Thymus (tissue), 11 donors: ENCODE measurements around the gene PARP8. TPM values are rescaled to one million over a fixed set of nuclear protein-coding genes. Genes with fewer than 3 reads are reported as not detected.
A peak's percentile ranks its signal among the peaks of the same experiment; 100 is the strongest.
"Not testable (repeated sequence)": the region's sequence is repeated elsewhere in the genome, so short reads cannot be mapped to it uniquely, and the experiment has no call there.

Experiments
- DNase-seq, 9 donors: peaks; one replicate each; pipeline ENCODE4 v3.0.0-alpha.2; 2013; ENCODE audit warnings: low spot score in 9 of 9, low read depth in 6 of 9, missing footprints in 1 of 9
- H3K27ac ChIP-seq, 2 donors: one replicate each; pipeline ENCODE4 v1.5.1; 2013; ENCODE audit warnings: control low read depth in 1 of 2, low read depth in 1 of 2, low read length in 1 of 2, mild to moderate bottlenecking in 1 of 2, moderate library complexity in 1 of 2
- H3K27me3 ChIP-seq, 2 donors: one replicate each; pipeline ENCODE4 v1.5.1; 2013; ENCODE audit warnings: low read length in 1 of 2; ENCODE audit not compliant: control insufficient read depth in 2 of 2, insufficient read depth in 1 of 2
- H3K36me3 ChIP-seq, 2 donors: one replicate each; pipeline ENCODE4 v1.5.1; 2013; ENCODE audit warnings: low read length in 1 of 2, mild to moderate bottlenecking in 1 of 2, moderate library complexity in 1 of 2; ENCODE audit not compliant: control insufficient read depth in 2 of 2, insufficient read depth in 2 of 2
- H3K4me1 ChIP-seq, 2 donors: one replicate each; pipeline ENCODE4 v1.5.1; 2013; ENCODE audit warnings: low read length in 2 of 2; ENCODE audit not compliant: control insufficient read depth in 2 of 2, insufficient read depth in 2 of 2
- H3K4me3 ChIP-seq, 2 donors: one replicate each; pipeline ENCODE4 v1.5.1; 2013; ENCODE audit warnings: low read length in 2 of 2, control low read depth in 1 of 2, mild to moderate bottlenecking in 1 of 2
- H3K9me3 ChIP-seq, 2 donors: one replicate each; pipeline ENCODE4 v1.5.1; 2013; ENCODE audit warnings: low read length in 1 of 2, mild to moderate bottlenecking in 1 of 2; ENCODE audit not compliant: control insufficient read depth in 2 of 2, insufficient read depth in 1 of 2
- WGBS: extraction: QIAGEN DNeasy Blood & Tissue Kit; methylation state at CpG from one replicate; pipeline ENCODE4 v1.1.7; 2013; 5-methylcytosine and 5-hydroxymethylcytosine counted together
- polyA plus RNA-seq: library from polyadenylated mRNA; stranded (reverse); fragments of 200-250 nt; gene quantifications from one replicate; pipeline ENCODE4 v1.2.3, GENCODE V29; 2013
- total RNA-seq: library from RNA; stranded (reverse); fragments of 120-200 nt; gene quantifications from one replicate; pipeline ENCODE4 v1.2.4, GENCODE V29; 2013
- donor health status: healthy.

Gene PARP8
- total and polyA plus RNA-seq, 2 donors, result 18.7 to 29.0 TPM

DNA sequence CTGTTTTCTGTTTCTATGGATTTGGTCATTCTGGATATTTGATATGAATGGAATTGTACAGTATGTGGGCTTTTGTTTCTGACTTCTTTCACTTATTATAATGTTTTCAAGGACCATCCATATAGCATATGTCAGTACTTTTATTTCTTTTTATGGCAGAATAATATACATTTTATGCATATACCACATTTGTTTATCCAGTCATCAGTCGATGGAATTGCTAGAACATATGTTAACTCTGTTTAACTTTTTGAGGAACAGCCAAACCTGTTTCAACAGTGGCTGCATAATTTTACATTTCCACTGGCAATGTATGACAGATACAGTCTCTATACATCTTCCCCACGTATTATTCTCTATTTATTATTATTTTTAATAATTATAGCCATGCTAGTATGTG, 131.6 kb downstream of the PARP8 start:
- Histone ChIP-seq H3K36me3 (peaks cover 3 to 7% of the 10 kb centered on the region in 2 donors), H3K27me3 (no peaks in the 10 kb centered on the region)

GRCh38 chr5:50799596-50799995, 133.2 kb downstream of the PARP8 start:
- Histone ChIP-seq H3K9me3 (peaks cover 0 to 2% of the 10 kb centered on the region in 2 donors), H3K27ac (no peak overlapping the region), H3K4me3 (no peak overlapping the region), H3K4me1 (no peaks in the 10 kb centered on the region), H3K36me3 (peaks cover 6% of the 10 kb centered on the region in 2 donors), H3K27me3 (no peaks in the 10 kb centered on the region)
- 98% methylated on average over 2 of the region's 2 CpGs for WGBS
- DNase-seq, result no peak

More for the DNA sequence above, 131.6 kb downstream of the PARP8 start:
- no peak for DNase-seq
- 93% methylated on average over 2 of the region's 2 CpGs for WGBS
- H3K27ac ChIP-seq, result no peak overlapping the region
- no peaks in the 10 kb centered on the region for H3K4me1 ChIP-seq
- no peak overlapping the region for H3K4me3 ChIP-seq
- peaks cover 0 to 2% of the 10 kb centered on the region in 2 donors for H3K9me3 ChIP-seq

GRCh38 chr5:50800410-50800809, 134.0 kb downstream of the PARP8 start:
- Histone ChIP-seq H3K9me3 (peaks cover 0 to 2% of the 10 kb centered on the region in 2 donors), H3K27ac (no peak overlapping the region), H3K36me3 (peaks cover 0 to 2% of the 10 kb centered on the region in 2 donors), H3K4me3 (no peak overlapping the region), H3K27me3 (no peaks in the 10 kb centered on the region), H3K4me1 (no peaks in the 10 kb centered on the region)
- no peak for DNase-seq

- H3K27ac ChIP-seq, result no peak overlapping the region
- no peak overlapping the region for H3K4me3 ChIP-seq
- no peaks in the 10 kb centered on the region for H3K4me1 ChIP-seq
- DNase-seq, result peak in 2 of 9 donors; percentile 6 to 15
- WGBS, result 91% methylated on average over 2 of the region's 2 CpGs
- H3K9me3 ChIP-seq, result no peaks in the 10 kb centered on the region
- peaks cover 0 to 2% of the 10 kb centered on the region in 2 donors for H3K36me3 ChIP-seq
- H3K27me3 ChIP-seq, result no peaks in the 10 kb centered on the region
These were observed 141.2 kb downstream of the PARP8 start for GRCh38 chr5:50807661-50808060.

DNA sequence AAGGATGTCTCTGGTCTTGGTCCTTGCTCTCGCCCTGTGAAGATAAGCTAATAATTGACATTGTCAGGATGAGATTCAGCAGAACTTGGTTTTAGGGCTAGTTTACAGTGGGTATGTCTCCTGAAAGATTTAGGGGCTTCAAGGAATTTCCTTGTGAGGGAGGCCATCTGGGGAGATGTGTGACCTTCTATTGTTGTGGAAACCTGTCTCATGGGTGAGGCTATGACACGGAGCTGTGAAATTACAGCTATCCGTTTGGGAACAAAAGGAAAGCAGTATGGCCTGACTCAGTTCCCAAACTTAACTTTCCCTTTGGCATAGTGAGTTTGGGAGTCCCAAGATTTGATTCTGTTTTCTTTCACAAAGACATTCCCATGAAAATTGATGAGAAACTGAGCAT, 142.0 kb downstream of the PARP8 start:
- no peaks in the 10 kb centered on the region for H3K27me3 ChIP-seq
- H3K9me3 ChIP-seq, result no peaks in the 10 kb centered on the region
- H3K4me1 ChIP-seq, result no peaks in the 10 kb centered on the region
- no peak overlapping the region for H3K27ac ChIP-seq
- no peak for DNase-seq
- WGBS, result 97% methylated on average over 3 of the region's 3 CpGs
- no peak overlapping the region for H3K4me3 ChIP-seq
- peaks cover 0 to 2% of the 10 kb centered on the region in 2 donors for H3K36me3 ChIP-seq

DNA sequence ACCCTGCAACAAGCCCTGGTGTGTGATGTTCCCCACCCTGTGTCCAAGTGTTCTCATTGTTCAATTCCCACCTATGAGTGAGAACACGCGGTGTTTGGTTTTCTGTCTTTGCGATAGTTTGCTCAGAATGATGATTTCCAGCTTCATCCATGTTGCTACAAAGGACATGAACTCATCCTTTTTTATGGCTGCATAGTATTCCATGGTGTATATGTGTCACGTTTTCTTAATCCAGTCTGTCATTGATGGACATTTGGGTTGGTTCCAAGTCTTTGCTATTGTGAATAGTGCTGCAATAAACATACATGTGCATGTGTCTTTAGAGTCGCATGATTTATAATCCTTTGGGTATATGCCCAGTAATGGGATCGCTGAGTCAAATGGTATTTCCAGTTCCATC, 145.3 kb downstream of the PARP8 start:
- H3K27ac ChIP-seq, H3K4me1 ChIP-seq, H3K36me3 ChIP-seq, H3K4me3 ChIP-seq, DNase-seq, H3K9me3 ChIP-seq, H3K27me3 ChIP-seq: not testable (repeated sequence)
- 97% methylated on average over 6 of the region's 6 CpGs for WGBS

GRCh38 chr5:50813691-50814090, 147.3 kb downstream of the PARP8 start:
- Histone ChIP-seq H3K4me3 (no peak overlapping the region), H3K9me3 (no peaks in the 10 kb centered on the region), H3K36me3 (peaks cover 3 to 4% of the 10 kb centered on the region in 2 donors), H3K4me1 (no peaks in the 10 kb centered on the region), H3K27me3 (no peaks in the 10 kb centered on the region), H3K27ac (no peak overlapping the region)
- WGBS, result 96% methylated on average over 3 of the region's 3 CpGs
- no peak for DNase-seq

DNA sequence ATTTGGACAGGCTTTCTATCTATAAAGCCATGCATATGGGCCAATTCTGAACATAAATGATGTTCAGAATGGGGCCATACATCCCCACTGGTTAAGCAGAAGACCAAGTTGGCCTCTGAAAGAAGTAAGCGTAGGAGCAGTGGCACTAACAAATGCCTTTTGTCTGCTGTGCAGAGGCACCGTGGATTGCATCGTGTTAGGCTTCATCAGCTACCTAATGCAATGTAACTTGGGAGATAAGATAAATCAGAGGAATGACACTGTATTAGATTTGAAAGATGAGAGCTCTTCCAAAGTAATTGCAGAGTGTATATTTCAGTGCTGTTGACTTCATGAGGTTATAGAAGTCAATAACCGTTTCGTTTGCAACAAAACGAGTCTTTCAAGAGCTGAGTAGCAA, 148.1 kb downstream of the PARP8 start:
- H3K36me3 ChIP-seq, result peaks cover 6% of the 10 kb centered on the region in 2 donors
- no peaks in the 10 kb centered on the region for H3K9me3 ChIP-seq
- H3K27ac ChIP-seq, result no peak overlapping the region
- no peak for DNase-seq
- no peaks in the 10 kb centered on the region for H3K4me1 ChIP-seq
- H3K4me3 ChIP-seq, result no peak overlapping the region
- no peaks in the 10 kb centered on the region for H3K27me3 ChIP-seq
- WGBS, result 98% methylated on average over 6 of the region's 6 CpGs

DNA sequence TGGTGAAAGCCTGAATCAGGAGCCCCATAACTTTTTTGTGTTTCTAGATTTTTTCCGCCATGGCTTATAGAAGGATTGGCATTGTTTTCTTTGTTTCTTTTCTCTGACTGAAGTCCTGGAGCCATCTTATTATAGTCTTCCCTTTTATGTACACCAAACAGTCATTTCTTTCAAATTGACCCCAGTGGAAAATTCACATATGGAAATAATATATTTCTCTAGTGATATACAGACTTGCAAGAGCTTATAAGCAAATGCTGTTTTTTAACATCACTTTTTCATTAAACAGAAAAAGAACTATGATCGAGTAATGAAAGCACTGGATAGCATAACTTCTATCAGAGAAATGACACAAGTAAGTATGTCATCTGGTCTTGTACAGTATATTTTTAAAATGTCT, 155.6 kb downstream of the PARP8 start:
- 95% methylated on average over 2 of the region's 2 CpGs for WGBS
- H3K27ac ChIP-seq, result no peak overlapping the region
- no peaks in the 10 kb centered on the region for H3K9me3 ChIP-seq
- H3K36me3 ChIP-seq, result peaks cover 6% of the 10 kb centered on the region in 2 donors
- H3K4me3 ChIP-seq, result no peak overlapping the region
- no peaks in the 10 kb centered on the region for H3K4me1 ChIP-seq
- no peaks in the 10 kb centered on the region for H3K27me3 ChIP-seq
- no peak for DNase-seq

DNA sequence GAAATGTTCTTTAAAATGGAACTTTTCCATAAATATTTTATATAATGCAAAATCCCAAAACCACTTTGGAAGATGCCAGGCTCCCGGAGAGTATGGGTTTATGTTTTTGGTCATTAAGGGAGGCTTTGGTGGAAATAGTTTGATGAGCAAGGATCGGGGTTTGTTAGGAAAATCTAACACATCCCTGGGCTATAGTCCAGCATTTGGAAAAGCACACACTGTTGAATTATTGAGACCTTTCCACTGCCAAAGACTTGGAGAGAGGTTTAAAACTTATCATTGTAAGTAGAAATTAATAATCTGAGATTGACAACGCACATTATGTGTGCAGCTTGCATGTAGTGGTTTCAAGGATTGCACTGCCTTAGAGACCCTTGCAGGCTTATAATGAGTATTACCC, 156.3 kb downstream of the PARP8 start:
- Histone ChIP-seq H3K9me3 (no peaks in the 10 kb centered on the region), H3K4me1 (no peaks in the 10 kb centered on the region), H3K4me3 (no peak overlapping the region), H3K27ac (no peak overlapping the region), H3K36me3 (peaks cover 4 to 6% of the 10 kb centered on the region in 2 donors), H3K27me3 (no peaks in the 10 kb centered on the region)
- WGBS, result 97% methylated on average over 3 of the region's 3 CpGs
- DNase-seq, result no peak
